ENCODE data around the gene CIART. TPM values are rescaled to one million over a fixed set of nuclear protein-coding genes. Genes with fewer than 3 reads are reported as not detected.

Gene CIART
- total RNA-seq, 2 experiments from 2014 or later = 4.0 to 4.5 TPM

GRCh38 chr1:150268340-150268704 is 14.0 kb upstream of the CIART start:
- intact Hi-C loops (cut with DNase I, micrococcal nuclease) = loop anchor here (1.0 to 2.0 kb wide), 5 partner anchors 14 to 52 kb away; partner anchors contain the start of genes ANP32E (in 1 of the 2), CIART (in 1 of the 2), MRPS21 (in 1 of the 2) and PRPF3 (in 1 of the 2)
- Histone ChIP-seq H3K27ac (ENCODE audit: low read depth in 1 of 2, low read length in 2 of 2) (peak overlapping the region; percentile 91 to 96), H3K4me3 (ENCODE audit: low read length) (peak overlapping the region; percentile 95), H3K4me1 (ENCODE audit: insufficient read depth, low read length) (peaks cover 29% of the 10 kb centered on the region), H3K36me3 (ENCODE audit: insufficient read depth, low read length) (peaks cover 31% of the 10 kb centered on the region), H3K27me3 (ENCODE audit: control insufficient read depth in 1 of 2, insufficient read depth in 2 of 2, low read length in 2 of 2) (no peaks in the 10 kb centered on the region), H3K9me3 (ENCODE audit: control insufficient read depth in 1 of 2, insufficient read depth in 1 of 2, low read length in 2 of 2) (no peaks in the 10 kb centered on the region)
- peaks cover 38% of the 10 kb centered on the region for H3K4me1 Mint-ChIP-seq (ENCODE audit: low read depth)
- no peaks in the 10 kb centered on the region for H3K9me3 Mint-ChIP-seq
- ATAC-seq (ENCODE audit: poor library complexity) (peak; percentile 61), DNase-seq (peak in 12 of 14 experiments; percentile 26 to 74 (median 42))
- peak overlapping the region; percentile 91 for H3K27ac Mint-ChIP-seq
- no peaks in the 10 kb centered on the region for H3K27me3 Mint-ChIP-seq
- ChIA-PET CTCF (interaction anchor here (1.4 to 3.1 kb wide), 3 partner anchors 12 to 18 kb away, joined by 4 to 18 read pairs (median 5); no protein-coding TSS in a partner anchor), POLR2A (interaction anchor here (1.0 to 2.6 kb wide), 6 partner anchors 13 to 381 kb away, joined by 3 to 45 read pairs (median 12); partner anchors contain the start of genes ANP32E, CIART and RPRD2)
- H3K36me3 Mint-ChIP-seq (ENCODE audit: low read depth) = peaks cover 52% of the 10 kb centered on the region
- H3K4me3 Mint-ChIP-seq = peak overlapping the region; percentile 99
- no peak for TF ChIP-seq CTCF (IDR thresholded peaks at IDR 0.05)

- Mint-ChIP-seq H3K4me1 (ENCODE audit: low read depth) (peaks cover 38% of the 10 kb centered on the region), H3K27ac (peak within 1 kb of the TSS; percentile 91), H3K4me3 (peak within 1 kb of the TSS; percentile 99), H3K27me3 (no peaks in the 10 kb centered on the region), H3K9me3 (no peaks in the 10 kb centered on the region), H3K36me3 (ENCODE audit: low read depth) (peaks cover 57% of the 10 kb centered on the region)
- TF ChIP-seq CTCF (IDR thresholded peaks at IDR 0.05) = no peak
- H3K4me3 ChIP-seq (ENCODE audit: low read length) = peak within 1 kb of the TSS; percentile 95
- H3K27ac ChIP-seq (ENCODE audit: low read depth in 1 of 2, low read length in 2 of 2) = peak within 1 kb of the TSS; percentile 91 to 96
- H3K9me3 ChIP-seq (ENCODE audit: control insufficient read depth in 1 of 2, insufficient read depth in 1 of 2, low read length in 2 of 2) = no peaks in the 10 kb centered on the region
- DNase-seq (peak; percentile 80 to 96 (median 90)), ATAC-seq (ENCODE audit: poor library complexity) (peak; percentile 89)
- POLR2A ChIA-PET = interaction anchor here (0.7 to 2.6 kb wide), 11 partner anchors 9 to 382 kb away, joined by 3 to 45 read pairs (median 7); partner anchors contain the start of genes ANP32E, CIART and RPRD2
- CTCF ChIA-PET = interaction anchor here (0.5 to 3.1 kb wide), 4 partner anchors 13 to 49 kb away, joined by 4 to 18 read pairs (median 6); no protein-coding TSS in a partner anchor
- intact Hi-C loops (cut with DNase I, micrococcal nuclease) = loop anchor here (1.0 to 2.0 kb wide), 6 partner anchors 13 to 52 kb away; partner anchors contain the start of genes CIART (in 2 of the 2), ANP32E (in 1 of the 2), MRPS21 (in 1 of the 2) and PRPF3 (in 1 of the 2)
- peaks cover 31% of the 10 kb centered on the region for H3K36me3 ChIP-seq (ENCODE audit: insufficient read depth, low read length)
- H3K27me3 ChIP-seq (ENCODE audit: control insufficient read depth in 1 of 2, insufficient read depth in 2 of 2, low read length in 2 of 2) = no peaks in the 10 kb centered on the region
- peaks cover 29% of the 10 kb centered on the region for H3K4me1 ChIP-seq (ENCODE audit: insufficient read depth, low read length)
Measured at GRCh38 chr1:150268705-150269403, 13.5 kb upstream of the CIART start, which contains the start of gene APH1A. TSS of gene APH1A (minus strand) at chr1:150269016. CDS start at chr1:150268810, 206 bp downstream.

GRCh38 chr1:150269451-150269850 is 12.9 kb upstream of the CIART start:
- Mint-ChIP-seq H3K4me3 (peak overlapping the region; percentile 99), H3K36me3 (ENCODE audit: low read depth) (peaks cover 56% of the 10 kb centered on the region), H3K4me1 (ENCODE audit: low read depth) (peaks cover 38% of the 10 kb centered on the region), H3K27me3 (no peaks in the 10 kb centered on the region), H3K27ac (peak overlapping the region; percentile 91), H3K9me3 (no peaks in the 10 kb centered on the region)
- POLR2A ChIA-PET = interaction anchor here (0.7 to 2.6 kb wide), 11 partner anchors 9 to 382 kb away, joined by 3 to 45 read pairs (median 7); partner anchors contain the start of genes ANP32E, CIART and RPRD2
- peak overlapping the region; percentile 95 for H3K4me3 ChIP-seq (ENCODE audit: low read length)
- intact Hi-C loops (cut with DNase I, micrococcal nuclease) = loop anchor here (1.0 to 2.0 kb wide), 5 partner anchors 13 to 51 kb away; partner anchors contain the start of genes CIART (in 2 of the 2), MRPS21 (in 1 of the 2) and PRPF3 (in 1 of the 2)
- no peak for DNase-seq
- ATAC-seq (ENCODE audit: poor library complexity) = no peak
- TF ChIP-seq CTCF (IDR thresholded peaks at IDR 0.05) = no peak
- H3K9me3 ChIP-seq (ENCODE audit: control insufficient read depth in 1 of 2, insufficient read depth in 1 of 2, low read length in 2 of 2) = no peaks in the 10 kb centered on the region
- H3K36me3 ChIP-seq (ENCODE audit: insufficient read depth, low read length) = peaks cover 30% of the 10 kb centered on the region
- H3K4me1 ChIP-seq (ENCODE audit: insufficient read depth, low read length) = peaks cover 29% of the 10 kb centered on the region
- CTCF ChIA-PET = interaction anchor here (0.5 to 3.1 kb wide), 4 partner anchors 12 to 49 kb away, joined by 4 to 18 read pairs (median 6); no protein-coding TSS in a partner anchor
- H3K27ac ChIP-seq (ENCODE audit: low read depth in 1 of 2, low read length in 2 of 2) = peak overlapping the region; percentile 91 to 96
- no peaks in the 10 kb centered on the region for H3K27me3 ChIP-seq (ENCODE audit: control insufficient read depth in 1 of 2, insufficient read depth in 2 of 2, low read length in 2 of 2)

Measured in CD4-positive, alpha-beta T cell (primary cell).